HEK293 (cell line): ENCODE measurements around the gene CD37.

Experiments used
- CTCF ChIA-PET: fragments of 350-600 bp; formaldehyde crosslinking; extraction: SDS; loops from one replicate; lab custom pipeline; 2021; ENCODE audit warnings: antibody characterized with exemption; lab: Yijun Ruan, JAX
- POLR2A ChIA-PET: fragments of 300-600 bp; formaldehyde crosslinking; extraction: SDS; loops from one replicate; lab custom pipeline; 2020; ENCODE audit warnings: antibody characterized with exemption, inconsistent platforms; lab: Yijun Ruan, JAX
- H3K27ac ChIP-seq: fragments of 200-500 bp; sonication (Bioruptor generic); 2 replicates; pipeline ENCODE4 v1.5.1; 2014; ENCODE audit warnings: low read depth, low read length, control low read depth, inconsistent platforms; ENCODE audit errors: extremely low read depth
- H3K36me3 ChIP-seq, 2 experiments: fragments of 200-500 bp in 1 of 2; sonication (Bioruptor generic) in 1 of 2; 1 replicate in 1 of 2; 2 replicates in 1 of 2; pipeline ENCODE4 v1.5.1; 2014 to 2017; ENCODE audit warnings: inconsistent platforms in 2 of 2, low read length in 2 of 2; ENCODE audit not compliant: control insufficient read depth in 2 of 2, insufficient read depth in 1 of 2
- H3K4me1 ChIP-seq: fragments of 200-500 bp; sonication (Bioruptor generic); 2 replicates; pipeline ENCODE4 v1.5.1; 2014; ENCODE audit warnings: mild to moderate bottlenecking, low read length, inconsistent platforms; ENCODE audit not compliant: control insufficient read depth, insufficient read depth
- H3K4me3 ChIP-seq: 2 replicates; pipeline ENCODE4 v1.5.1; 2011; ENCODE audit warnings: low read depth, mild to moderate bottlenecking, control low read depth, low read length, moderate library complexity
- H3K9me3 ChIP-seq: fragments of 200-500 bp; sonication (Bioruptor generic); 2 replicates; pipeline ENCODE4 v1.5.1; 2014; ENCODE audit warnings: low read depth, low read length, inconsistent platforms; ENCODE audit not compliant: control insufficient read depth, insufficient read depth
- EGR2 ChIP-seq: fragments of 450-650 bp; formaldehyde crosslinking; IDR thresholded peaks from 2 replicates; pipeline ENCODE4 v1.5.1; 2016; ENCODE audit warnings: low read depth, missing biosample characterization, missing genetic modification characterization
- IKZF3 ChIP-seq: fragments of 450-650 bp; IDR thresholded peaks from 2 replicates; pipeline ENCODE4 v1.5.0; 2018; ENCODE audit warnings: missing biosample characterization, mild to moderate bottlenecking, missing genetic modification characterization, moderate library complexity
- INSM2 ChIP-seq: fragments of 450-650 bp; formaldehyde crosslinking; IDR thresholded peaks from 2 replicates; pipeline ENCODE4 v1.5.1; 2016; ENCODE audit warnings: missing biosample characterization, missing genetic modification characterization
- SCRT2 ChIP-seq: fragments of 450-650 bp; formaldehyde crosslinking; IDR thresholded peaks from 2 replicates; pipeline ENCODE4 v1.5.1; 2016; ENCODE audit warnings: missing biosample characterization, missing genetic modification characterization
- SP3 ChIP-seq: fragments of 450-650 bp; formaldehyde crosslinking; IDR thresholded peaks from 2 replicates; pipeline ENCODE4 v1.5.1; 2016; ENCODE audit warnings: missing biosample characterization, missing genetic modification characterization
- SP7 ChIP-seq: fragments of 450-650 bp; formaldehyde crosslinking; IDR thresholded peaks from 2 replicates; pipeline ENCODE4 v1.5.1; 2016; ENCODE audit warnings: missing biosample characterization, missing genetic modification characterization
- WT1 ChIP-seq: fragments of 450-650 bp; formaldehyde crosslinking; IDR thresholded peaks from 2 replicates; pipeline ENCODE4 v1.5.1; 2016; ENCODE audit warnings: missing biosample characterization, missing genetic modification characterization
- ZBTB10 ChIP-seq: fragments of 450-650 bp; formaldehyde crosslinking; IDR thresholded peaks from 2 replicates; pipeline ENCODE4 v1.5.1; 2016; ENCODE audit warnings: missing biosample characterization, missing genetic modification characterization
- ZBTB11 ChIP-seq: fragments of 450-650 bp; formaldehyde crosslinking; conservative IDR thresholded peaks from 2 replicates; pipeline ENCODE4 v1.5.1; 2016; ENCODE audit warnings: low read depth, missing biosample characterization, missing genetic modification characterization
- ZBTB26 ChIP-seq: fragments of 450-650 bp; formaldehyde crosslinking; optimal IDR thresholded peaks from 2 replicates; pipeline ENCODE3; 2016; ENCODE audit warnings: missing biosample characterization, mild to moderate bottlenecking, missing genetic modification characterization
- ZBTB44 ChIP-seq: fragments of 450-650 bp; IDR thresholded peaks from 2 replicates; pipeline ENCODE4 v1.5.1; 2018; ENCODE audit warnings: missing biosample characterization, mild to moderate bottlenecking, missing genetic modification characterization
- ZNF146 ChIP-seq: fragments of 450-650 bp; formaldehyde crosslinking; IDR thresholded peaks from 2 replicates; pipeline ENCODE4 v1.5.1; 2016; ENCODE audit warnings: missing biosample characterization, missing genetic modification characterization
- ZNF211 ChIP-seq: fragments of 450-650 bp; formaldehyde crosslinking; IDR thresholded peaks from 2 replicates; pipeline ENCODE4 v1.5.1; 2016; ENCODE audit warnings: low read depth, missing biosample characterization, missing genetic modification characterization
- ZNF23 ChIP-seq: fragments of 450-650 bp; formaldehyde crosslinking; IDR thresholded peaks from 2 replicates; pipeline ENCODE4 v1.5.1; 2016; ENCODE audit warnings: missing biosample characterization, missing genetic modification characterization, borderline replicate concordance
- ZNF629 ChIP-seq: fragments of 450-650 bp; formaldehyde crosslinking; IDR thresholded peaks from 2 replicates; pipeline ENCODE4 v1.5.1; 2017; ENCODE audit warnings: missing biosample characterization, missing genetic modification characterization
- ZNF654 ChIP-seq: fragments of 450-650 bp; formaldehyde crosslinking; IDR thresholded peaks from 2 replicates; pipeline ENCODE4 v1.5.1; 2016; ENCODE audit warnings: low read depth, missing biosample characterization, missing genetic modification characterization
- ZNF658 ChIP-seq: fragments of 450-650 bp; formaldehyde crosslinking; IDR thresholded peaks from 2 replicates; pipeline ENCODE4; 2016; ENCODE audit warnings: missing biosample characterization, missing genetic modification characterization
- ZSCAN16 ChIP-seq: fragments of 450-650 bp; formaldehyde crosslinking; IDR thresholded peaks from 2 replicates; pipeline ENCODE4 v1.5.1; 2016; ENCODE audit warnings: missing biosample characterization, missing genetic modification characterization

The CD37 gene

GRCh38 chr19:49361438-49362047, 26.3 kb downstream of the CD37 start (continued):
- TF ChIP-seq ZBTB11 (tag by site-specific recombination): no peak
- TF ChIP-seq ZNF658 (tag by site-specific recombination): no peak

GRCh38 chr19:49362048-49362928, 27.1 kb downstream of the CD37 start, which contains the start of gene TEAD2:
Gene TEAD2 (minus strand): TSS chr19:49362416. CDS start chr19:49360075, 2,341 bp downstream.
- peaks cover 14 to 16% of the 10 kb centered on the region in 2 experiments for H3K36me3 ChIP-seq
- peaks cover 14% of the 10 kb centered on the region for H3K4me1 ChIP-seq
- POLR2A ChIA-PET: interaction anchor here (0.7 to 2.0 kb wide), 6 partner anchors 14 to 213 kb away, joined by 3 to 6 read pairs (median 4); partner anchors contain the start of genes ALDH16A1 and PIH1D1
- H3K9me3 ChIP-seq: no peaks in the 10 kb centered on the region
- peak within 1 kb of the TSS; percentile 77 for H3K4me3 ChIP-seq
- peak within 1 kb of the TSS; percentile 83 for H3K27ac ChIP-seq
- CTCF ChIA-PET: interaction anchor here (0.6 to 1.0 kb wide), 3 partner anchors 13 to 135 kb away, joined by 3 to 4 read pairs (median 3); no protein-coding TSS in a partner anchor
- TF ChIP-seq ZBTB11 (tag by site-specific recombination) (no peak), WT1 (no peak), ZNF23 (tag by site-specific recombination) (no peak), IKZF3 (tag by site-specific recombination) (peak; percentile 70; the same call in 1 of the 2 replicates), ZBTB10 (tag by site-specific recombination) (peak; percentile 82), INSM2 (no peak), ZNF654 (tag by site-specific recombination) (no peak), ZBTB26 (peak; percentile 72), ZNF629 (tag by site-specific recombination) (no peak), ZNF146 (tag by site-specific recombination) (no peak), SP3 (tag by site-specific recombination) (peak; percentile 61), SP7 (0 out of 2 replicates have a peak, but pooled peaks have one; percentile 20), ZBTB44 (tag by site-specific recombination) (no peak), ZNF211 (tag by site-specific recombination) (no peak), EGR2 (tag by site-specific recombination) (no peak), SCRT2 (tag by site-specific recombination) (no peak), ZSCAN16 (tag by site-specific recombination) (no peak)
